ENCODE results near the gene ADH7.

Gene ADH7

GRCh38 chr4:99435154-99435553 is at the start of gene ADH7:
Gene ADH7, minus strand, starts transcription at chr4:99435342. Its CDS starts 109 bp downstream, at chr4:99435233.
- DNase-seq (ENCODE audit: low spot score) = no peak

GRCh38 chr4:99483636-99484035 is 48.5 kb upstream of the ADH7 start:
- DNase-seq (ENCODE audit: low spot score) = no peak

- DNase-seq (ENCODE audit: low spot score) = no peak
Measured at GRCh38 chr4:99473131-99473530, 38.0 kb upstream of the ADH7 start.

- DNase-seq (ENCODE audit: low spot score) = no peak
Measured at GRCh38 chr4:99471896-99472295, 36.8 kb upstream of the ADH7 start.

GRCh38 chr4:99471349-99471748 is 36.2 kb upstream of the ADH7 start:
- no peak for DNase-seq (ENCODE audit: low spot score)

GRCh38 chr4:99468889-99469288 is 33.7 kb upstream of the ADH7 start:
- DNase-seq (ENCODE audit: low spot score) = no peak

GRCh38 chr4:99467887-99468286 is 32.7 kb upstream of the ADH7 start:
- no peak for DNase-seq (ENCODE audit: low spot score)

- DNase-seq (ENCODE audit: low spot score) = no peak
Measured at GRCh38 chr4:99463566-99463965, 28.4 kb upstream of the ADH7 start.

- peak; percentile 69 for DNase-seq (ENCODE audit: low spot score)
Measured at GRCh38 chr4:99462875-99463464, 27.8 kb upstream of the ADH7 start.

- DNase-seq (ENCODE audit: low spot score) = no peak
Measured at GRCh38 chr4:99461623-99462401, 26.7 kb upstream of the ADH7 start.

- DNase-seq (ENCODE audit: low spot score) = no peak
Measured at GRCh38 chr4:99459546-99460042, 24.5 kb upstream of the ADH7 start.

GRCh38 chr4:99458911-99459447 is 23.8 kb upstream of the ADH7 start:
- no peak for DNase-seq (ENCODE audit: low spot score)

- DNase-seq (ENCODE audit: low spot score) = no peak
Measured at GRCh38 chr4:99457676-99458075, 22.5 kb upstream of the ADH7 start.

- no peak for DNase-seq (ENCODE audit: low spot score)
Measured at GRCh38 chr4:99457270-99457669, 22.1 kb upstream of the ADH7 start.

- no peak for DNase-seq (ENCODE audit: low spot score)
Measured at GRCh38 chr4:99447513-99447912, 12.4 kb upstream of the ADH7 start.

- DNase-seq (ENCODE audit: low spot score) = no peak
Measured at GRCh38 chr4:99447079-99447478, 11.9 kb upstream of the ADH7 start.

- DNase-seq (ENCODE audit: low spot score) = no peak
Measured at GRCh38 chr4:99438405-99438780, 3.3 kb upstream of the ADH7 start.

GRCh38 chr4:99437723-99438404 is 2.7 kb upstream of the ADH7 start:
- no peak for DNase-seq (ENCODE audit: low spot score)

GRCh38 chr4:99436976-99437722 is 2.0 kb upstream of the ADH7 start:
- DNase-seq (ENCODE audit: low spot score) = no peak

GRCh38 chr4:99436462-99436861 is 1.3 kb upstream of the ADH7 start:
- no peak for DNase-seq (ENCODE audit: low spot score)

GRCh38 chr4:99430106-99430505 is 5.0 kb downstream of the ADH7 start:
- no peak for DNase-seq (ENCODE audit: low spot score)

GRCh38 chr4:99417125-99417524 is 18.0 kb downstream of the ADH7 start:
- no peak for DNase-seq (ENCODE audit: low spot score)
